Activated T-helper 1 cell treated with anti-CD3 and anti-CD28 coated beads, Interleukin-12 subunit alpha, Interleukin-12 subunit beta, Interleukin-2, Interleukin-4 antibody, amounts not matched to agents 30 ng/mL and 10 ng/mL and 1 ng/mL, durations not matched to agents 14 hours and 24 hours and 36 hours (primary cell): Measurements from ENCODE around the gene STARD3NL. TPM values are rescaled to one million over a fixed set of nuclear protein-coding genes. Genes with fewer than 3 reads are reported as not detected.
"Not testable (repeated sequence)": the region's sequence is repeated elsewhere in the genome, so short reads cannot be mapped to it uniquely, and the experiment has no call there.

Source experiments
- DNase-seq: peaks from one replicate; pipeline ENCODE4 v3.0.0; 2021; ENCODE audit warnings: low spot score
- H3K27ac Mint-ChIP-seq: one replicate; pipeline ENCODE4 v1.8.0; 2021; ENCODE audit warnings: mild to moderate bottlenecking, mixed read lengths
- H3K27me3 Mint-ChIP-seq: one replicate; pipeline ENCODE4 v1.8.0; 2022; ENCODE audit warnings: mild to moderate bottlenecking, moderate library complexity, mixed read lengths; ENCODE audit not compliant: insufficient read depth
- H3K36me3 Mint-ChIP-seq: one replicate; pipeline ENCODE4 v1.8.0; 2021; ENCODE audit warnings: low read depth, mixed read lengths
- H3K4me1 Mint-ChIP-seq: one replicate; pipeline ENCODE4 v1.8.0; 2021; ENCODE audit warnings: low read depth, mixed read lengths
- H3K4me3 Mint-ChIP-seq: one replicate; pipeline ENCODE4 v1.8.0; 2021; ENCODE audit warnings: mild to moderate bottlenecking, moderate library complexity, mixed read lengths
- H3K9me3 Mint-ChIP-seq: one replicate; pipeline ENCODE4 v1.8.0; 2021; ENCODE audit warnings: mixed read lengths
- intact Hi-C: fragments of 100-400 bp; cut with micrococcal nuclease; formaldehyde crosslinking; loops from one replicate; pipeline ENCODE4 v1.15.1; 2024
- total RNA-seq: library from RNA; stranded (reverse); gene quantifications from 2 replicates; pipeline ENCODE4 v1.2.3, GENCODE V29; 2022

STARD3NL gene
- total RNA-seq, 1 donor from 2014 or later, result 28.5 TPM

DNA sequence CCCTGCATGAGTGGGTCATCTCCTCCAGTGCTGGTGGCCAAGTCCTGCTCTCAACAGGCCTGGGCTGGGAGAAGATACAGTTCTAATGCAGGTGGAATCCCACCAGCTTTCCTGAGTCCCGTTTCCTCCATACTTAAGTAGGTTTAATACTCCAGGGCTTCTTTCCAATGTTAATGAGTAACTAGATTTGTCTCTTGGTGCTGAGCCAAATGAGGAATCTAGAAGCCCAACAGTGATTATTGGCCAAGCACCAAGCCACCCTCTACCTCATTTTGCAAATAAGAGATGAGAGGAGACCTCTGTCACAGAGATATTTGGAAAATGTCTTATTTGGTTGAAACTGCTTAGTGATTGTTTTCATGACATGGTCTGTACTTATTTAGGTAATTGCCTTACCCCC lies 37.1 kb downstream of the STARD3NL start:
- Mint-ChIP-seq H3K4me3 (no peak overlapping the region), H3K4me1 (peaks cover 40% of the 10 kb centered on the region), H3K27ac (no peak overlapping the region), H3K36me3 (peaks cover 22% of the 10 kb centered on the region), H3K27me3 (no peaks in the 10 kb centered on the region), H3K9me3 (no peaks in the 10 kb centered on the region)
- no peak for DNase-seq
- intact Hi-C loops, result loop anchor here (1.0 to 2.0 kb wide), 10 partner anchors 18 to 445 kb away; partner anchors contain the start of gene STARD3NL

DNA sequence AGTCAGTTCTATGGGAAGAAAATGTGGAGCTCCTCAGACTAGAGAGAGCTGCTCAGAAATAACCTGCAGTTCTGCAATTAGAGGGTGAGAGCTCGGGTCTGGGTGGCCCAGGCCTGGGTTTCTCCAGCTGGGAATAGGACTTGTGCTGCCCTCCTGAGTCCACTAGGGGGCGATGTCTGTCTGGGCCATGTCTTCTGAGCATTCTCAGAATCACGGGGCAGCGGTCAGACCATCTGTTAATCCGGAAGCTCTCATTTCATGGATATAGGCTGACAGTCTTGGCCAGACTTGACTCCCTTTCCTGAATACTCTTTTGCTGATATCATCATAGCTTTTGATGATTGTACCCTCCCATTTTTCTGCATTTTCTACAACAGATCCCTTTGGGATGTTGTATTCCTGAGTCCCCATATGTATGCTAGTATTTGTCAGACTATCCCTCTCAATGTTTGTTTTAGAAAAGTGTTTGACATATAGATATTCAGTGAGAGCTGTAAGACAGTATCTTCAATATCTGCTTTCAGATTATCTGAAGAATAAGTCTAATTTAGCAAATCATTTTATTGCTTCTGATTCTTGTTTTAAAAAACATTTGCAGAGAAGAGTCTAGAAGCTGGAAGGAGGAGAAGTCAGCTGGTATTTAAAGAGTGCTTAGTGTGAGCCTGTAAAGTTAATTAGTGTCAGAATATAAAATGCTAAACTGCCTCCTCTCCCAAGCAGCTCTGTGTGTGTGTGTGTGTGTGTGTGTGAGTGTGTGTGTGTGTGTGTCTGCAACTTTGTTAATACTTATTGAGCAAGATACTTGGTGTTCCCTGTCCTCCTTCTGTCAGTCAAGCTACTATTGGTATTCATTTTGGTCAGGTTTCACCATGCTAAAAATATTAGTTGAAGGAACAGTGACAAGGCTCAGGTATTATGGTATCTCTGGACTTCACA lies 38.0 kb downstream of the STARD3NL start:
- H3K4me3 Mint-ChIP-seq, result no peak overlapping the region
- H3K27ac Mint-ChIP-seq, result no peak overlapping the region

DNA sequence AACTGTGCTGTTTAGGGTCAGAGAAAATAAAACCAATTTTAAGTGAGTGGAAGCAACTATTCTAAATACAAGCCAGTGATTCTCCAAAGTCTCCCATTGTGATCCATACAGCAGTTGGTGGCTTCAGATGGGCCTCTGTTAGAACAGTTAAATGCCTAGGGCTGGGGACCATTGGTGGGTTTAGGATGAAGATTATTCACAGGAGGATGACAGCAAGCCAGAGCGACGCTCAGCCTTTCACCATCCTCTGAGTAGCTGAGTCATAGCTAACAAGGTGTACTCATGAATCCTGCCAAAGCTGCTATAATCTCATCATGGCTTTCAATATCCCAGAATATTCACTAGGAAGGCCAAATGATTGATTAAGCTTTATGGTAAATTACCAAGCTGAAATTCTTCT lies 39.6 kb downstream of the STARD3NL start:
- Mint-ChIP-seq H3K4me1 (peaks cover 49% of the 10 kb centered on the region), H3K4me3 (no peak overlapping the region), H3K36me3 (peaks cover 31% of the 10 kb centered on the region), H3K27ac (no peak overlapping the region), H3K27me3 (no peaks in the 10 kb centered on the region), H3K9me3 (no peaks in the 10 kb centered on the region)
- no peak for DNase-seq
- intact Hi-C loops, result no loop called here

More for the DNA sequence above, 38.0 kb downstream of the STARD3NL start:
- Mint-ChIP-seq H3K27me3 (no peaks in the 10 kb centered on the region), H3K36me3 (peaks cover 28% of the 10 kb centered on the region), H3K4me1 (peaks cover 45% of the 10 kb centered on the region), H3K9me3 (no peaks in the 10 kb centered on the region)
- intact Hi-C loops, result loop anchor here (1.0 to 2.0 kb wide), 10 partner anchors 17 to 444 kb away; partner anchors contain the start of gene STARD3NL
- peak; percentile 63 for DNase-seq

DNA sequence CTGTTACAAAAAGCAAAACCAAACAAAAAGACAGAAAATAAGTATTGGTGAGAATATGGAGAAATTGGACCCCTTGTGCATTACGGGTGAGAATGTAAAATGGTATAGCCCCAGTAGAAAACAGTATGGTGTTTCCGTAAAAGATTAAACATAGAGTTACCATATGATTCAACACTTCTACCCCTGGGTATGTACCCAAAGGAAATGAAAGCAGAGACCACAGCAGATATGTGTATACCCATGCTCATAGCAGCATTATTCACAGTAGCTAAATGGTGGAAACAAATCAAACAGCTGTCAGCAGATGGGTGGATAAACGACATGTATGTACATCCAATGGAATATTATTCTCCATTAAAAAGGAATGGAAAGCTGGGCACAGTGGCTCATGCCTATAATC lies 42.4 kb downstream of the STARD3NL start:
- Mint-ChIP-seq H3K27ac (no peak overlapping the region), H3K9me3 (no peaks in the 10 kb centered on the region), H3K4me1 (peaks cover 56% of the 10 kb centered on the region), H3K27me3 (no peaks in the 10 kb centered on the region), H3K36me3 (peaks cover 33% of the 10 kb centered on the region), H3K4me3 (no peak overlapping the region)
- DNase-seq, result no peak
- intact Hi-C loops, result loop anchor here (10.0 kb wide), 1 partner anchor 296 kb away; the partner anchor contains the start of gene EPDR1

DNA sequence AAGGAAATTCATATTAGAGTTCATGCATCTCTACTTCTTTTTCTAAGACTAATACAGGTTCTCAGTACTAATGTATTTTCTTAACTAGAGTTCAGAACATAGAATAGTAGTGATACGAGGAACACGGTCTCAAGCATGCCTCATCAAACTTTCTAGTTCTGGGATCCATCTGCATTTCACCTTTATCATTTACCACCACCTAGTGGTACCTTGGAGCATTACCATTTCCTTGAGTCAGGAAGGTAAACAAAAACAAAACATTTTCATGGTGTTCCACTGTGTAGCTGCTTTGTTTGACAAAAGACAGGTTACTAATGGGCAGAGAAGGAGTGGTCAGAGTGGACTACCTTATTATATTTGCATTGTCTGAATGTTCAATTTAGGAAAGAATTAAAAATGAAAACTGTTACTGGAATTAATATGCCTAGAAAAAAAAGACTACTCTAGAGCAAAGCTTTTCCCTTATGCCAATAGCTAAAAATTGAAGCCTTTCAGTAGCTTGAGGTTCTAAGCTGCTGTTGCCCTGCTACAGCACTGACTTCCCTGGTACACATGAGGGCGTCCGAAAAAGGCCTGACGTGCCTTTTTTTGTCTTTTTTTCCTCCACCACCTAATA lies 44.5 kb downstream of the STARD3NL start:
- Mint-ChIP-seq H3K27me3 (no peaks in the 10 kb centered on the region), H3K4me3 (no peak overlapping the region), H3K36me3 (peaks cover 33% of the 10 kb centered on the region), H3K27ac (no peak overlapping the region), H3K9me3 (no peaks in the 10 kb centered on the region), H3K4me1 (peaks cover 35% of the 10 kb centered on the region)
- intact Hi-C loops, result loop anchor here (1.0 to 10.0 kb wide), 4 partner anchors 10 to 298 kb away; partner anchors contain the start of genes EPDR1 and STARD3NL
- peak; percentile 25 for DNase-seq

DNA sequence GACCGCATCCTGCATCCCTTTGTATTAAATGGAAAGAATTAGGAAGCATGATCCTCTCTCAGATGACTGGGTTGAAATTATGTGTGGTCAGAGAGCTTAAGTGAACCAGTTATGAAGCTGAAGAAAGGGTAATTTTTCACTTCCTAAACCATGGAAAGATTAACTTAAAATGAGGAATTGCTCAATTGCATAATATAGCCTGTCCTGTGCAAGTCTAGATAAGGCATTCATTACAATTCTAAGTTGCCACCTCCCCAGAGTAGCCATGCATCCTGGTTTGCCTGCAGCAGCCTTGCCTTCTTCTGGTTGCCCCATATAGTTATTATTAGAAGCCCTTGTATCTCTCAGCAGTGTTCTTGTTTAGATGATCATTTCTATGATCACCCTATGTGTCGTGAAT lies 45.3 kb downstream of the STARD3NL start:
- Mint-ChIP-seq H3K36me3 (peaks cover 37% of the 10 kb centered on the region), H3K9me3 (no peaks in the 10 kb centered on the region), H3K27me3 (no peaks in the 10 kb centered on the region), H3K27ac (no peak overlapping the region), H3K4me3 (no peak overlapping the region), H3K4me1 (peaks cover 30% of the 10 kb centered on the region)
- no peak for DNase-seq
- intact Hi-C loops, result loop anchor here (2.0 to 10.0 kb wide), 2 partner anchors 45 to 299 kb away; partner anchors contain the start of genes EPDR1 and STARD3NL

DNA sequence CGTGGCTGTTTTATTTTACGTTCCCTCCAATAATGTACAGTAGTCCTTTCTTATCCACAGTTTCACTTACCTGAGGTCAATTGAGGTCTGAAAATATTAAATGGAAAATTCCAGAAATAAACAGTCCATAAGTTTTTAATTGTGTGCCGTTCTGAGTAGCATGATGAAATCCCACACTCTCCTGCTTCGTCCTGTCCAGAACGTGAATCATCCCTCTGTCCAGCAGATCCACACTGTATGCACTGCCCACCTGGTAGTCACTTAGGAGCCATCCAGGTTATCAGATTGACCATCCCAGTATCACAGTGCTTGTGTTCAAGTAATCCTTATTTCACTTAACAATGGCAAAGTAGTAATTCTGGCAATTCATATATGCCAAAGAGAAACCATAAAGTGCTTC lies 46.3 kb downstream of the STARD3NL start:
- DNase-seq, result no peak
- Mint-ChIP-seq H3K9me3 (no peaks in the 10 kb centered on the region), H3K4me3 (no peak overlapping the region), H3K27me3 (no peaks in the 10 kb centered on the region), H3K4me1 (peaks cover 27% of the 10 kb centered on the region), H3K36me3 (peaks cover 36% of the 10 kb centered on the region), H3K27ac (no peak overlapping the region)
- intact Hi-C loops, result loop anchor here (10.0 kb wide), 1 partner anchor 300 kb away; the partner anchor contains the start of gene EPDR1

DNA sequence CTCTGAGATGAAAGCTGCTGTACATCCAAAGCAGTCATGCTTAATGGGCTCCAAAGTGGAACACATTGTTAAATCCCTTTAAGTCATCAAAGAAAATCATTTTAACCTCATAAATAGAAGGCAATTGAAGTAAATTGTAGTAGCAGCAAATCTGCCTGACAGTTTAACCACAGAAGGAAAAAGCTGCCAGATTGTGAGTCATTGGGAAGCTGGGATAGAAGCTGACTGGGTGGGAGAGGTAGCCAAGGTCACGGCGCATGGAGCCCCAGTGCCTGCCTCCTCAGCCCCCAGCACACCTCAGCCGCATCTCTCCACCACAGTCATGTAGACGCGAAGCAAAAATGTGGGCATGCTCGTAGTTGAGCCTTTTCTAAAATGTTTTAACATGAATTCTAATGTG lies 51.3 kb downstream of the STARD3NL start:
- no peaks in the 10 kb centered on the region for H3K9me3 Mint-ChIP-seq
- H3K27me3 Mint-ChIP-seq, result peaks cover 3% of the 10 kb centered on the region
- peaks cover 29% of the 10 kb centered on the region for H3K36me3 Mint-ChIP-seq
- intact Hi-C loops, result loop anchor here (10.0 kb wide), 1 partner anchor 305 kb away; the partner anchor contains the start of gene EPDR1
- H3K4me3 Mint-ChIP-seq, result no peak overlapping the region
- H3K4me1 Mint-ChIP-seq, result peaks cover 51% of the 10 kb centered on the region
- no peak overlapping the region for H3K27ac Mint-ChIP-seq
- no peak for DNase-seq

DNA sequence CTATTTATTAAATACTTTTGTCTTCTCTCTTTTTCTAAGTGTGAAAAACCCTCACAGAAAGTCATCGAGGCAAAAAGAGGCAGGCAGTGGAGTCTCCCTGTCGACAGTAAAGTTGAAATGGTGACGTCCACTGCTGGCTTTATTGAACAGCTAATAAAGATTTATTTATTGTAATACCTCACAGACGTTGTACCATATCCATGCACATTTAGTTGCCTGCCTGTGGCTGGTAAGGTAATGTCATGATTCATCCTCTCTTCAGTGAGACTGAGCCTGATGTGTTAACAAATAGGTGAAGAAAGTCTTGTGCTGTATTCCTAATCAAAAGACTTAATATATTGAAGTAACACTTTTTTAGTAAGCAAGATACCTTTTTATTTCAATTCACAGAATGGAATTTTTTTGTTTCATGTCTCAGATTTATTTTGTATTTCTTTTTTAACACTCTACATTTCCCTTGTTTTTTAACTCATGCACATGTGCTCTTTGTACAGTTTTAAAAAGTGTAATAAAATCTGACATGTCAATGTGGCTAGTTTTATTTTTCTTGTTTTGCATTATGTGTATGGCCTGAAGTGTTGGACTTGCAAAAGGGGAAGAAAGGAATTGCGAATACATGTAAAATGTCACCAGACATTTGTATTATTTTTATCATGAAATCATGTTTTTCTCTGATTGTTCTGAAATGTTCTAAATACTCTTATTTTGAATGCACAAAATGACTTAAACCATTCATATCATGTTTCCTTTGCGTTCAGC lies 52.0 kb downstream of the STARD3NL start:
- Mint-ChIP-seq H3K27ac (no peak overlapping the region), H3K27me3 (peaks cover 3% of the 10 kb centered on the region), H3K9me3 (no peaks in the 10 kb centered on the region), H3K36me3 (peaks cover 28% of the 10 kb centered on the region), H3K4me3 (no peak overlapping the region), H3K4me1 (peaks cover 58% of the 10 kb centered on the region)
- no peak for DNase-seq
- intact Hi-C loops, result loop anchor here (5.0 to 10.0 kb wide), 3 partner anchors 232 to 677 kb away; partner anchors contain the start of genes EPDR1 and VPS41

DNA sequence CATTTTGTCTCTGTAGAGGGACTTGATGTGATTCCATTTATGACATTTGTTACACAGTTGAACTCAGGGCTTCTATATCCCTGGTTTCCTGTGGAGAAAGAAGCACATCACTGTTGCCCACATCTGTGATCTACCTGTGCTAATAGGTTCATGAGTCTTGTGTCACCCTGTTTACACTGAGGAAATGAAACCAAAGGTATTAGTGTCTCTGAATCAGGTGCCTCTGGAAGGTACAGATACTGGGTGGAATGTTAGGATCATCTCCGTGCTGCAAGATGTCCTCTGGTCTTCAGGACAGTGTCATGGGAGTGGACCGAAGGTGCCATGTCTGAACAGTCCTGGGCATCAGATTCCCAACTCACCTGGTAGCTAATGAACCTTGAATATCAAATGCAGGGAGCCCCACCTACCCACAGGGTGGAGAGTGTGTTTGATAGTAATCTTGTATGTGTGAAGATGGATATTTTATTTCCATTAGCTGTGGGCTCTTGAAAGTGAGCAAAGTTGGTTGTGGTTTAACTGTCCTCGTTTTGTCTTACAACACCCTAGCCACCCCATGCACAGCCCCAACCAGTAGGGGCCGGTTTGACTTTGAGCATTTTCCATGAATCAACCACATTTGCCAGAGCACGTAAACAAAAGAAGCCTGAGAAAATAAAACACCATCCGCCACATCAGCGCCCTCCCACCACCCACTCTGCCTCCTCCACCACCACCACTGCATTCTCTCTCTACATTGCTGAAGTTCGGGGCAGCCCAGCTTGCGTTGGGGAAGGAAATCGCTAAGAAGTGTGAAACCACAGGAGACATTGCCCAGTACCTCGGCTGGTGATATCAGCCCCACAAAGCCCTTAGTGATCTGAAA lies 54.7 kb downstream of the STARD3NL start:
- peak overlapping the region; percentile 69 for H3K4me3 Mint-ChIP-seq
- H3K4me1 Mint-ChIP-seq, result peaks cover 73% of the 10 kb centered on the region
- no peaks in the 10 kb centered on the region for H3K9me3 Mint-ChIP-seq
- DNase-seq, result peak; percentile 78
- peaks cover 24% of the 10 kb centered on the region for H3K36me3 Mint-ChIP-seq
- intact Hi-C loops, result loop anchor here (1.0 to 5.0 kb wide), 10 partner anchors 10 to 675 kb away; partner anchors contain the start of genes STARD3NL and VPS41
- peaks cover 3% of the 10 kb centered on the region for H3K27me3 Mint-ChIP-seq
- peak overlapping the region; percentile 91 for H3K27ac Mint-ChIP-seq

DNA sequence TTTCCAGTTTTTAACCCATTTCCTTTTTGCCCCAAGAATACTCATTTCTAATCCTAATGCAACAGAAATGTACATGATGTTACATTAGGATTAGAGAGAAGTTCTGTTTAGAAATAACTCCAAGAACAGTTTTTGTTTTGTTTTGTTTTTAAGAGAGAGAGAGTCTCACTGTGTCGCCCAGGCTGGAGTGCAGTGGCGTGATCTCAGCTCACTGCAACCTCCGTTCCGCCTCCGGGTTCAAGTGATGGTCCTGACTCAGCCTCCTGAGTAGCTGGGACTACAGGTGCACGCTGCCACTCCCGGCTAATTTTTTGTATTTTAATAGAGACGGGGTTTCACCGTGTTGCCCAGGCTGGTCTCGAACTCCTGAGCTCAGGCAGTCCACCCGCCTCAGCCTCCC lies 56.7 kb downstream of the STARD3NL start:
- H3K36me3 Mint-ChIP-seq, result peaks cover 22% of the 10 kb centered on the region
- intact Hi-C loops, result loop anchor here (5.0 kb wide), 2 partner anchors 228 to 673 kb away; partner anchors contain the start of gene VPS41
- not testable (repeated sequence) for H3K4me3 Mint-ChIP-seq, DNase-seq, H3K9me3 Mint-ChIP-seq, H3K27me3 Mint-ChIP-seq
- peak overlapping the region; percentile 9 for H3K27ac Mint-ChIP-seq
- H3K4me1 Mint-ChIP-seq, result peaks cover 73% of the 10 kb centered on the region
